ENCODE measurements around the gene IGF1.

Gene IGF1

DNA sequence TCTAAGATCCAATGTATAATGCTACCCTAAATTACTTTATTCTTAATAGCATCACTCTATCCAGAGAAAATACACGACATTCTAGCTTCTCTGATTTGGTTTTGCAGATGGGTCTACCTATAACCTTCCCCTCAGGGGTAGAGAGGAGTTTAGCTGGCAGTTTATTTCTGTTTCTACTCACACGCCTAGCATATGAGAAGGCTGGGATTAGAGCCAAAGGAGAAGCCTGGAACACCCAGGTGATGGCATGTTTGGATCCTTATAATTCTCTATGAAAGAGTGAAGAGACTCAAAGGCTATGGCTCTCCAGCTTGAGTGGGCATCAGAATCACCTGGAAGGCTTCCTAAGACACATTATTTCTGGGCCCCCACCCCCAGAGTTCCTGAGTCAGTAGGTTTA is 131.3 kb downstream of the IGF1 start:
- no peak overlapping the region for H3K4me3 ChIP-seq (ENCODE audit: low read length, poor library complexity, severe bottlenecking)
- TF ChIP-seq CTCF (conservative IDR thresholded peaks at IDR 0.05; ENCODE audit: low read length) (no peak), EZH2phosphoT487 (IDR thresholded peaks at IDR 0.05; ENCODE audit: borderline replicate concordance) (no peak)
- H3K4me1 ChIP-seq (ENCODE audit: insufficient read depth, low read length, poor library complexity, severe bottlenecking) = no peaks in the 10 kb centered on the region
- H3K4me2 ChIP-seq (ENCODE audit: low read depth, low read length, poor library complexity, severe bottlenecking) = no peak overlapping the region
- H4K20me1 ChIP-seq (ENCODE audit: insufficient read depth, low read length, poor library complexity, severe bottlenecking) = no peaks in the 10 kb centered on the region
- H3K9me2 ChIP-seq (replicated peaks; ENCODE audit: low read depth, low read length) = no peaks in the 10 kb centered on the region
- no peaks in the 10 kb centered on the region for H3K36me3 ChIP-seq (ENCODE audit: insufficient read depth, low read length)
- H3K79me2 ChIP-seq (ENCODE audit: insufficient read depth, low read length) = no peaks in the 10 kb centered on the region
- H3K9ac ChIP-seq (ENCODE audit: low read depth, low read length, poor library complexity, severe bottlenecking) = no peak overlapping the region
- H3F3A ChIP-seq (ENCODE audit: low read depth) = no peaks in the 10 kb centered on the region
- no peak overlapping the region for H2AFZ ChIP-seq (ENCODE audit: low read length)
- H3K27me3 ChIP-seq (ENCODE audit: insufficient read depth, low read length, poor library complexity, severe bottlenecking) = no peaks in the 10 kb centered on the region
- no peaks in the 10 kb centered on the region for H3K9me3 ChIP-seq (ENCODE audit: insufficient read depth, low read depth, low read length)

GRCh38 chr12:102347811-102348210 is 132.6 kb downstream of the IGF1 start:
- H4K20me1 ChIP-seq (ENCODE audit: insufficient read depth, low read length, poor library complexity, severe bottlenecking) = no peaks in the 10 kb centered on the region
- H3K27me3 ChIP-seq (ENCODE audit: insufficient read depth, low read length, poor library complexity, severe bottlenecking) = no peaks in the 10 kb centered on the region
- no peak overlapping the region for H3K9ac ChIP-seq (ENCODE audit: low read depth, low read length, poor library complexity, severe bottlenecking)
- no peaks in the 10 kb centered on the region for H3K9me3 ChIP-seq (ENCODE audit: insufficient read depth, low read depth, low read length)
- no peak overlapping the region for H2AFZ ChIP-seq (ENCODE audit: low read length)
- H3K4me1 ChIP-seq (ENCODE audit: insufficient read depth, low read length, poor library complexity, severe bottlenecking) = no peaks in the 10 kb centered on the region
- TF ChIP-seq EZH2phosphoT487 (IDR thresholded peaks at IDR 0.05; ENCODE audit: borderline replicate concordance) (no peak), CTCF (conservative IDR thresholded peaks at IDR 0.05; ENCODE audit: low read length) (no peak)
- no peaks in the 10 kb centered on the region for H3K79me2 ChIP-seq (ENCODE audit: insufficient read depth, low read length)
- H3F3A ChIP-seq (ENCODE audit: low read depth) = no peaks in the 10 kb centered on the region
- no peaks in the 10 kb centered on the region for H3K36me3 ChIP-seq (ENCODE audit: insufficient read depth, low read length)
- H3K9me2 ChIP-seq (replicated peaks; ENCODE audit: low read depth, low read length) = no peaks in the 10 kb centered on the region
- no peak overlapping the region for H3K4me2 ChIP-seq (ENCODE audit: low read depth, low read length, poor library complexity, severe bottlenecking)
- H3K4me3 ChIP-seq (ENCODE audit: low read length, poor library complexity, severe bottlenecking) = no peak overlapping the region
